Subcutaneous adipose tissue (tissue), 4 donors: ENCODE data around the gene SH2D6. TPM values are rescaled to one million over a fixed set of nuclear protein-coding genes. Genes with fewer than 3 reads are reported as not detected.

Source experiments
- total RNA-seq, 4 donors: library from RNA; depleted of rRNA; stranded (reverse); fragments of >200 nt; gene quantifications; one replicate each; pipeline ENCODE4 v1.1.0, GENCODE V29; 2016
- TF ChIP-seq, protein P1 (sequence below): fragments of 450-650 bp; IDR thresholded peaks from one replicate; pipeline ENCODE4 v1.5.1; 2016; ENCODE audit warnings: low read depth, mild to moderate bottlenecking, control low read depth, antibody characterized with exemption, moderate library complexity

SH2D6 gene
- total RNA-seq, 4 donors from 2014 or later = 2.8 TPM; not detected in 3

DNA sequence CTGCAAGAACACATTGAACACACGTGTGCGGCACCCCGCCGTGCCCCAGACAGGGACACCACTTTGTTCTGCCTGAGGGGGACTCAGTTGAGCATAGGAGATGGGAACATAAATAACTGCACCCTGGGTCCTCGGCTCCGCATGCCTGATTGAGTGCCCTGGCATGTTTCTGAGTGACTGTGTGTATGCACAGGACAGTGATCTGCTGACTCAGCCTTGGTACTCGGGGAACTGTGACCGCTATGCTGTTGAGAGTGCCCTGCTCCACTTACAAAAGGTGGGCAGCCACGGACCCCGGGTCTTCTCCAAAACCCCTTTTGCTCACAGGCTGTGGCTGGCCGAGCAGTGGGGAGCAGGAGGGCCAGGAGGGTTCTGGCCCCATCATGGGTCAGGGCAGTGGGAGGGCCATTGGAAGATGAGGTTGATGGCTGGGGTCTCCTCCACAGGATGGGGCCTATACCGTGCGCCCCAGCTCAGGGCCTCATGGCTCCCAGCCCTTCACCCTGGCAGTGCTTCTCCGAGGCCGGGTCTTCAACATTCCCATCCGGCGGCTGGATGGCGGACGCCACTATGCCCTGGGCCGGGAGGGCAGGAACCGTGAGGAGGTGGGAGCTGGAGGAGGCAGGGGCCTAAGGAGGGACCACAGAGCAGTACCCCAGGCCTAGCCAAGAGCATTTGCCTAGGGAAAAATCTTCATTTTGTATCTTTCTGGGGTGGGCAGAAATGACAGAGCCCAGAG lies 16.9 kb downstream of the SH2D6 start:
- TF ChIP-seq, protein P1, sequence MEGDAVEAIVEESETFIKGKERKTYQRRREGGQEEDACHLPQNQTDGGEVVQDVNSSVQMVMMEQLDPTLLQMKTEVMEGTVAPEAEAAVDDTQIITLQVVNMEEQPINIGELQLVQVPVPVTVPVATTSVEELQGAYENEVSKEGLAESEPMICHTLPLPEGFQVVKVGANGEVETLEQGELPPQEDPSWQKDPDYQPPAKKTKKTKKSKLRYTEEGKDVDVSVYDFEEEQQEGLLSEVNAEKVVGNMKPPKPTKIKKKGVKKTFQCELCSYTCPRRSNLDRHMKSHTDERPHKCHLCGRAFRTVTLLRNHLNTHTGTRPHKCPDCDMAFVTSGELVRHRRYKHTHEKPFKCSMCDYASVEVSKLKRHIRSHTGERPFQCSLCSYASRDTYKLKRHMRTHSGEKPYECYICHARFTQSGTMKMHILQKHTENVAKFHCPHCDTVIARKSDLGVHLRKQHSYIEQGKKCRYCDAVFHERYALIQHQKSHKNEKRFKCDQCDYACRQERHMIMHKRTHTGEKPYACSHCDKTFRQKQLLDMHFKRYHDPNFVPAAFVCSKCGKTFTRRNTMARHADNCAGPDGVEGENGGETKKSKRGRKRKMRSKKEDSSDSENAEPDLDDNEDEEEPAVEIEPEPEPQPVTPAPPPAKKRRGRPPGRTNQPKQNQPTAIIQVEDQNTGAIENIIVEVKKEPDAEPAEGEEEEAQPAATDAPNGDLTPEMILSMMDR = no peak

GRCh38 chr2:85435981-85436835 lies 17.7 kb downstream of the SH2D6 start:
- TF ChIP-seq, protein P1 = no peak

DNA sequence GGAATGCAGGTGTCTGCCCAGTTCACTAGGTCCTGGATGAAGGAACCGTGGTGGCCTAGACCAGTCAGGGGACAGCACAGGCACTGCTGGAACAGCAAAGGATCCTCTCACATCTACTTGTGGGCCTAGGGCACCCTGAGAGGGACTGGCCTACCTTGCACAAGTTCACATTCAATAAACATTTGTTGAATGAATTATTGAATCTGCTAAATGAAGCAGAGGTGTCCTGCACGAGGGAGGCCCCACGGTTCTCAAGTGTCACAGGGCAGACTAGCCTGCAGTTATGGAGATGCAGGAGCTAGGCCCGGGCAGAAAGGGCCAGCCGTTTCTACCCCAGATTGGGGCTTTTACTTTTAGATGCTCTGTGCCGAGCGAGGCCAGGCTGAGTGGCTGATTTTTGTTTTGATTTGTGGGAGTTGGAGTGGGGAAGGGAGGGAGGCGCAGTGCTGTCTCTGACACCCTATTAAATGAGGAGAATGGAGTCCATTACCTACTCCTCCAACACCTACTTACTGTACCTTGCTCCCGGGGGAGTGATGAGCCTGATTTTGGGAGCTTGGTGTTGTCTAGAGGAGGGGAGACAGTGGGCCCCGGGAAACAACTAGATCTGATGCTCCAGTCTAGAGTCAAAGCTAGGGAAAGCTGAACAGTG lies 18.4 kb downstream of the SH2D6 start:
- TF ChIP-seq, protein P1 = no peak

- TF ChIP-seq, protein P1 = no peak
These were observed 19.1 kb downstream of the SH2D6 start for GRCh38 chr2:85437488-85438200.

GRCh38 chr2:85438201-85439024 lies 19.9 kb downstream of the SH2D6 start:
- TF ChIP-seq, protein P1 = no peak

DNA sequence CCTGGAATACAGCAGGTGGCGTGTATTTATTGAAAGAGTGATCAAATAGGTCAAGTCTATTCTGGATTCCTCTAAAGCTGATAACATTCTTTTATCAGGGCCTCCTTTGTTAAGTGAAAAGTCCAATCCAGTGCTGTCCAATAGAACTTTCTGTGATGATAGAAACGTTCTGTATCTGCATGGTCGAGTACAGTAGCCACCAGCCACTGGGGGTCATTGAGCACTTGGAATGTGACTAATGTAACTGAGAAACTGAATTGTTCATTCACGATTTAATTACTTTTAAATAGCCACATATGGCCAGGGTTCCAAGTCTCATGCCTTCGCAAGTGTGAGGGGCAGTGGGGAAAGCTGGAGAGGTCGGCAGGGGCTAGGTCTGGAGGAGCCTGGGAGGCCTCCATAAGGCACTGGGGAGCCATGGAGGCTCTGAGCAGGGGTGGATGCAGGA lies 20.5 kb downstream of the SH2D6 start:
- TF ChIP-seq, protein P1 = no peak
